ENCODE data around the gene EFCAB11. TPM values are rescaled to one million over a fixed set of nuclear protein-coding genes. Genes with fewer than 3 reads are reported as not detected.

The EFCAB11 gene
- polyA plus RNA-seq, 6 donors from 2014 or later, result 3.7 to 13.1 (median 7.4) TPM

- Mint-ChIP-seq H3K27ac (no peak overlapping the region), H3K27me3 (no peaks in the 10 kb centered on the region), H3K36me3 (peaks cover 0 to 14% of the 10 kb centered on the region in 2 donors), H3K4me1 (no peaks in the 10 kb centered on the region), H3K9me3 (peaks cover 0 to 9% (median 4%) of the 10 kb centered on the region in 7 donors), H3K4me3 (no peak overlapping the region)
- no peak for DNase-seq
- no peak for ATAC-seq (ENCODE audit: low read depth in 2 of 2)
Measured at GRCh38 chr14:89833661-89834060, 120.9 kb downstream of the EFCAB11 start.

DNA sequence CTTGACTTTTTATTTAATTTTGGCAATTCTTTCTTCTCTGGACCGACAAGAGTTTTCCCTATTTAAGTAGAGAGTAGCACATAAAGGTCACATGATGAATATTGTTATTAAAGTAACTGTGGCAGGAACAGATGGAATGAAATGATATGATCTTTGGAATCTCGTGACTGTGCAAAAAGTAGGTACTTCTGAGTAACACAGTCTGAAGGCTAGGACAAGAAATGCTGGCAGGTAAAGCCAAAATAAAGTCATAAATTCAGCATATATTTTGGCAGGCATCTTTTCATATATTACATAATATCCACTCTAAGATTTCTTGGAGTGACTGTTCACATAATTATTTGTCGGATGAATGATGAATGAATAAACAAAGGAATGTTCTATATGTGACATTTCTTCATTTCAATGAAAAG is 121.4 kb downstream of the EFCAB11 start:
- DNase-seq (no peak), ATAC-seq (ENCODE audit: low read depth in 2 of 2) (no peak)
- no peak overlapping the region for H3K27ac Mint-ChIP-seq
- no peak overlapping the region for H3K4me3 Mint-ChIP-seq
- H3K9me3 Mint-ChIP-seq, result peaks cover 0 to 5% (median 2%) of the 10 kb centered on the region in 7 donors
- H3K4me1 Mint-ChIP-seq, result no peaks in the 10 kb centered on the region
- no peaks in the 10 kb centered on the region for H3K27me3 Mint-ChIP-seq
- H3K36me3 Mint-ChIP-seq, result peaks cover 0 to 9% of the 10 kb centered on the region in 2 donors

DNA sequence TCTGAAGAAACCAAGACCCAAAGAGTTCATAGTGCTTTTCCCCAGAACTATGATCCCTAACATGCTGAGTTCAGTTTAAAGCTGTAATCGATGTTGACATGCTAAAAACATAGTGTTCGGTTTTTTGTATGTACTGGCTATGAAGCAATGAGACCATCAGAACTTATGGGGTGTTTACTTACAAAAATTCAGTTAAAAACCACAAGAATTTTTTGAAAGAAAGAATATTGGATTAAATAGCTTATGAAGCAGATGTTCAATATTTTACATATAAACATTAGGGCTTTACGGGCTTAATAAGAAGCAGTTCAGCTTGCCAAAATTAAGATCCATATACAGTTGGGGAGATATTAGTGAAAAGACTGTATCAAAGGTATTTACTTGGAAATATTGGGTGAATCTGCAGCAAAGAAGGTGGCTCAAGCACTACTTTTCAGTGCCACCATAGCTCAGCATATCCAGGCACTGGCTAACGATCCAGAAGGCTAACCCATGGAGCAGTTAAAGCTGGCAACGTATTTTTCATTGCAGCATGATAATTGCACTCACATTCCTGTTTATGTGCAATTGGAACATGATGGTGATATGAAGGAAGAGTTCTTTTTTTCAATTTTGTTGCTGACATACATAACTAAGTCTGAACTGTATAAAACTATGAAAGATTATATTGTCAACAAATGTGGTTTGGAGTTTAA is 125.9 kb downstream of the EFCAB11 start:
- H3K4me1 Mint-ChIP-seq, result no peaks in the 10 kb centered on the region
- ATAC-seq (ENCODE audit: low read depth in 2 of 2) (no peak), DNase-seq (no peak)
- peaks cover 3 to 7% of the 10 kb centered on the region in 2 donors for H3K36me3 Mint-ChIP-seq
- peaks cover 5 to 12% (median 8%) of the 10 kb centered on the region in 7 donors for H3K9me3 Mint-ChIP-seq
- H3K27me3 Mint-ChIP-seq, result peaks cover 0 to 3% (median 0%) of the 10 kb centered on the region in 3 donors
- no peak overlapping the region for H3K4me3 Mint-ChIP-seq
- no peak overlapping the region for H3K27ac Mint-ChIP-seq

GRCh38 chr14:89827265-89827664 is 127.3 kb downstream of the EFCAB11 start:
- H3K9me3 Mint-ChIP-seq, result peaks cover 10 to 23% (median 15%) of the 10 kb centered on the region in 7 donors
- no peak overlapping the region for H3K4me3 Mint-ChIP-seq
- H3K4me1 Mint-ChIP-seq, result no peaks in the 10 kb centered on the region
- peaks cover 12 to 20% of the 10 kb centered on the region in 2 donors for H3K36me3 Mint-ChIP-seq
- peaks cover 0 to 3% (median 0%) of the 10 kb centered on the region in 3 donors for H3K27me3 Mint-ChIP-seq
- DNase-seq (no peak), ATAC-seq (ENCODE audit: low read depth in 2 of 2) (no peak)
- H3K27ac Mint-ChIP-seq, result no peak overlapping the region

- no peak overlapping the region for H3K4me3 Mint-ChIP-seq
- ATAC-seq (ENCODE audit: low read depth in 2 of 2), result no peak
- peaks cover 0 to 3% (median 0%) of the 10 kb centered on the region in 3 donors for H3K27me3 Mint-ChIP-seq
- H3K36me3 Mint-ChIP-seq, result peaks cover 12 to 20% of the 10 kb centered on the region in 2 donors
- H3K27ac Mint-ChIP-seq, result no peak overlapping the region
- H3K4me1 Mint-ChIP-seq, result no peaks in the 10 kb centered on the region
- DNase-seq, result no peak
- H3K9me3 Mint-ChIP-seq, result peaks cover 10 to 23% (median 15%) of the 10 kb centered on the region in 7 donors
Measured at GRCh38 chr14:89826596-89826995, 127.9 kb downstream of the EFCAB11 start.

GRCh38 chr14:89823743-89824142 is 130.8 kb downstream of the EFCAB11 start:
- no peak overlapping the region for H3K27ac Mint-ChIP-seq

DNA sequence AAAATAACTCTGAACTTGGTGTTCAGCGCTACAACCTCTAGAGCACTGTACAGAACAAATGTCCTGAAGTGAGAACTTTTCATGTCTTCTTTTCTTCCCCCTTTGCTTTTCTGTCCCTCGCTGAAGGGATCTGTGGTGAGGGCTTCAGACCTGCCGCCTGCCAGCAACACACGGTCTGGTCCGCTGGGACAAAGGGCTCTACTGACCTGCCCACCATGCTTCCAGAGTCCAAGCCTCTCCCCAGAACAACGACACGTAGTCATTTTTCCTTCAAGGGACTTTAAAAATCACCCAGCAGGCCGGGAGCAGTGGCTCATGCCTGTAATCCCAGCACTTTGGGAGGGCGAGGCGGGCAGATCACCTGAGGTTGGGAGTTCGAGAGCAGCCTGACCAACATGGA is 140.4 kb downstream of the EFCAB11 start:
- Mint-ChIP-seq H3K27me3 (no peaks in the 10 kb centered on the region), H3K36me3 (peaks cover 0 to 8% of the 10 kb centered on the region in 2 donors), H3K27ac (no peak overlapping the region), H3K4me1 (peaks cover 0 to 1% (median 0%) of the 10 kb centered on the region in 3 donors), H3K9me3 (no peaks in the 10 kb centered on the region), H3K4me3 (no peak overlapping the region)
- ATAC-seq (ENCODE audit: low read depth in 2 of 2) (no peak), DNase-seq (no peak)

More at GRCh38 chr14:89823743-89824142, 130.8 kb downstream of the EFCAB11 start:
- H3K4me1 Mint-ChIP-seq, result no peaks in the 10 kb centered on the region
- H3K36me3 Mint-ChIP-seq, result peaks cover 12 to 20% of the 10 kb centered on the region in 2 donors
- DNase-seq, result no peak
- H3K9me3 Mint-ChIP-seq, result peaks cover 10 to 23% (median 15%) of the 10 kb centered on the region in 7 donors
- ATAC-seq (ENCODE audit: low read depth in 2 of 2), result no peak
- H3K4me3 Mint-ChIP-seq, result no peak overlapping the region
- H3K27me3 Mint-ChIP-seq, result peaks cover 0 to 3% (median 0%) of the 10 kb centered on the region in 3 donors

DNA sequence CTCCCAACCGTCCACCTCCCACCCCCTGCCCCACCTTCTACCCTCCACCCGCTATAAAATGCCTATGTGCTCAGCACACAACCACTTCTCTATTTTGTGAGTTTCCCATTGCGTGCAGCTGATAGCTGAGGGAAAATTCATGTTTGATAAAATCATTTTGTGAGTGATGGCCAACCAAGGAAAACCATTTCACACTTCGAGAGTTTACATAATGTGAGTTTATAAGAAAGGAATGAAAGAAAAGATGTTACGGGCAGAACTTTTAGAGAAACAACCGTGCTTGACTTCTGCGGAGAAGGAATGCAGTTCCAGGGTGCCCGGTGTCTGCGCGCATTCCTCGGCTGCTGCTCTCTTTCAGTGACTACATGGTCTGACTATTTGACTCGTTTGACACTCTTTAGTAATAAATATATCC is 140.9 kb downstream of the EFCAB11 start:
- Mint-ChIP-seq H3K9me3 (no peaks in the 10 kb centered on the region), H3K27me3 (no peaks in the 10 kb centered on the region), H3K4me1 (peaks cover 0 to 1% (median 0%) of the 10 kb centered on the region in 3 donors), H3K27ac (no peak overlapping the region), H3K4me3 (no peak overlapping the region), H3K36me3 (peaks cover 0 to 8% of the 10 kb centered on the region in 2 donors)
- DNase-seq, result no peak
- no peak for ATAC-seq (ENCODE audit: low read depth in 2 of 2)

GRCh38 chr14:89811954-89812575 is 142.5 kb downstream of the EFCAB11 start:
- DNase-seq, result no peak
- Mint-ChIP-seq H3K4me3 (no peak overlapping the region), H3K27me3 (no peaks in the 10 kb centered on the region), H3K27ac (no peak overlapping the region), H3K9me3 (no peaks in the 10 kb centered on the region), H3K36me3 (peaks cover 0 to 8% of the 10 kb centered on the region in 2 donors), H3K4me1 (peaks cover 0 to 1% (median 0%) of the 10 kb centered on the region in 3 donors)
- no peak for ATAC-seq (ENCODE audit: low read depth in 2 of 2)

DNA sequence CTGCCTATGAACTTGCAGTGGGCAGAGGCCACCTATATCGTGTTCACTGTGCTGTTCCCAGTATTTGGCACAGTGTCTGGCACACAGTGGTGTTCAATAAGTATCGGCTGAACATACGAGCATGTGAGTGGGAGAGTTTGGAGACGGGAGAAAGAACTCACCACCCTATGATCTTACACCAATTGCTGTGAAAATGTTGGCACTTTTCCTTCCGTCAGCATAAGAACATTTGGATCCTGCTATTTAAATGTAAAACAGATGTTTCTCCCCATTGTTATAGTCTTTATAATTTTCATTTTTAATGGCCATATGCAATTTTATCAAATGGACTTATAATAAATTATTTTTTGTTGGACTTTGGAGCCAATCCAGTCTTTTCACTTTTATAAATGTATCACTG is 144.4 kb downstream of the EFCAB11 start:
- Mint-ChIP-seq H3K36me3 (peaks cover 0 to 8% of the 10 kb centered on the region in 2 donors), H3K9me3 (no peaks in the 10 kb centered on the region), H3K4me3 (no peak overlapping the region), H3K4me1 (peaks cover 0 to 1% (median 0%) of the 10 kb centered on the region in 3 donors), H3K27me3 (no peaks in the 10 kb centered on the region), H3K27ac (peak overlapping the region in 1 of 6 donors; percentile 45)
- ATAC-seq (ENCODE audit: low read depth in 2 of 2), result no peak
- DNase-seq, result no peak

DNA sequence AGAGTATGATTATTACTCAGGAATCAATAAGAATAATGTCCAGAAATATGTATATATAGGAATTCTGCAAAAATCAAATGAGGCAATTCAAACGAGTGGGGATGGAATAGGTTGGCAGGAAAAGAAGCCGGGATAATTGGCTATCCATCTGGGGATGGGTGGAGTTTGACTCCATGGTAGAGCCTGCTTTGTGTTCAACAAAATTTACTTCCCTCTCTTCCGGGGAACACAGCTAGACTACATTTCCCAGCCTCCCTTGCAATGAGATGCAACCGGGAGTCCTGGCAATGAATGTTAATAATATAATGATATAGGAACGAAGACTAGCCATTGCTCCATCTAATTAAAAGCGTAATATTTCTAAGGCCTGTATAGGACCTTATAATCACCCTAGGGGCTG is 146.6 kb downstream of the EFCAB11 start:
- no peaks in the 10 kb centered on the region for H3K27me3 Mint-ChIP-seq
- DNase-seq (no peak), ATAC-seq (ENCODE audit: low read depth in 2 of 2) (no peak)
- H3K9me3 Mint-ChIP-seq, result no peaks in the 10 kb centered on the region
- no peak overlapping the region for H3K4me3 Mint-ChIP-seq
- H3K4me1 Mint-ChIP-seq, result no peaks in the 10 kb centered on the region
- H3K36me3 Mint-ChIP-seq, result peaks cover 0 to 8% of the 10 kb centered on the region in 2 donors
- H3K27ac Mint-ChIP-seq, result no peak overlapping the region

GRCh38 chr14:89807151-89807550 is 147.4 kb downstream of the EFCAB11 start:
- Mint-ChIP-seq H3K27me3 (no peaks in the 10 kb centered on the region), H3K4me3 (no peak overlapping the region), H3K36me3 (peaks cover 0 to 8% of the 10 kb centered on the region in 2 donors), H3K9me3 (no peaks in the 10 kb centered on the region), H3K27ac (peak overlapping the region in 1 of 6 donors; percentile 25), H3K4me1 (no peaks in the 10 kb centered on the region)
- no peak for ATAC-seq (ENCODE audit: low read depth in 2 of 2)
- DNase-seq, result no peak

DNA sequence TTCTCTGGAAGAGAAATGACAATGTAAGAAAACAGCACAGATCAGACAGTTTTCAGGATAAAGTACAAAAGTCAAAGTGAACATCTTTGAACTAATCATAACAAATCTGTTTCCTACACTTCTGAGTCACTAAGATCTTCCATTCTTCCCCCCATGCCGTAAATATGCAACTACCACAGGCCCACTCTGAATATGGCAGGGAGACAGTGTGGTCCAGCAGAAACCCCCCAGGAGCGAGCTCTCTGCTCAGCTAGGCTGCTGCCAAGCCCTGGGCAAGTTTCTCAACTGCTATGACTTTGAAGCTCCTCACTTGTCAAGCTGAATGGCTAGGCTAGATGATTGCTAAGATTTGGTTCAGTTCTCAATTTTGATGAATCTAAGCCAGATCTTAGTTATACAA is 148.1 kb downstream of the EFCAB11 start:
- Mint-ChIP-seq H3K4me1 (no peaks in the 10 kb centered on the region), H3K9me3 (no peaks in the 10 kb centered on the region), H3K36me3 (peaks cover 0 to 6% of the 10 kb centered on the region in 2 donors), H3K27ac (no peak overlapping the region), H3K4me3 (no peak overlapping the region), H3K27me3 (no peaks in the 10 kb centered on the region)
- ATAC-seq (ENCODE audit: low read depth in 2 of 2) (no peak), DNase-seq (no peak)

DNA sequence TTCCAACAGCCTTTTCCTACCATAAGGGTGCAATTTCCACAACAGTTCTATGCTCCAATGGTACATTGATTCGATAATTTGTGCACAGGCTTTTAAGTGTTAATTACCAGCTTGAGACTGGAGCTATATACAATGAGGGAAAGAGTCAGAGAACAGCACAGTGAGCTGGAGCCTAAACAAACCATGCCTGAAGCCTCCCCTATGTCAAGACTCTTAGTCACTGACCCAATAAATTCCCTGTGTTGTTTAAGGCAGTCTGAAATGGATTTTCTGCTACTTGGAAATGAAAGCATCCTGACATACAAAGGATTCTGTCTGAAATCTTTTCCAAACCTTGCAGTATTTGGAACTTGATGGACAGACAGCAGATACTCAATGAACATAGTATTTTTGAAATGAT is 149.0 kb downstream of the EFCAB11 start:
- Mint-ChIP-seq H3K4me1 (no peaks in the 10 kb centered on the region), H3K27ac (peak overlapping the region in 1 of 6 donors; percentile 70), H3K27me3 (no peaks in the 10 kb centered on the region), H3K9me3 (no peaks in the 10 kb centered on the region), H3K4me3 (no peak overlapping the region), H3K36me3 (no peaks in the 10 kb centered on the region)
- DNase-seq (no peak), ATAC-seq (ENCODE audit: low read depth in 2 of 2) (no peak)

Data from naive B cell (primary cell).